Endothelial cell of umbilical vein (primary cell): ENCODE data around the gene CDT1. TPM values are rescaled to one million over a fixed set of nuclear protein-coding genes. Genes with fewer than 3 reads are reported as not detected.

ENCODE experiments used
- BruUV-seq: library from RNA; stranded (reverse); fragments of 400-500 nt; replicated peaks from 2 replicates; lab custom pipeline; 2021; lab: Mats Ljungman, UMichigan
- CTCF ChIA-PET: fragments of 300-600, 350-600 bp; sonication (Branson Sonifier 250); formaldehyde crosslinking; loops from one replicate; lab custom pipeline; 2021; ENCODE audit warnings: antibody characterized with exemption, inconsistent platforms; lab: Charles Lee
- POLR2A ChIA-PET: fragments of 300-600, 350-600 bp; sonication (Branson Sonifier 250); formaldehyde crosslinking; loops from one replicate; lab custom pipeline; 2021; ENCODE audit warnings: antibody characterized with exemption, inconsistent platforms; lab: Charles Lee
- DNase-seq: peaks from one replicate; pipeline ENCODE4 v3.0.0-alpha.2; 2011; ENCODE audit warnings: low read depth, low spot score
- FAIRE-seq: peaks from 2 replicates; lab custom pipeline; 2011; peaks lifted over from hg19 to GRCh38; lab: Jason Lieb, UNC
- H2AFZ ChIP-seq: 2 replicates; pipeline ENCODE4 v1.6.0; 2012; ENCODE audit warnings: low read depth, low read length, control low read depth, inconsistent platforms
- H3K27ac ChIP-seq: 2 replicates; pipeline ENCODE4 v1.5.1; 2011; ENCODE audit warnings: low read depth, mild to moderate bottlenecking, control low read depth, low read length, moderate library complexity; ENCODE audit not compliant: insufficient read depth
- H3K27me3 ChIP-seq, 2 experiments: 2 replicates each; pipeline versions ENCODE4 v1.6.0 to v1.6.1; 2011; ENCODE audit warnings: low read length in 2 of 2, mixed read lengths in 1 of 2; ENCODE audit not compliant: control insufficient read depth in 2 of 2, insufficient read depth in 2 of 2
- H3K36me3 ChIP-seq, 2 experiments: 2 replicates in 1 of 2; 3 replicates in 1 of 2; pipeline ENCODE4 v1.5.1; 2011; ENCODE audit warnings: low read length in 2 of 2, mild to moderate bottlenecking in 1 of 2, moderate library complexity in 1 of 2; ENCODE audit not compliant: control insufficient read depth in 2 of 2, insufficient read depth in 2 of 2; ENCODE audit errors: extremely low read depth in 1 of 2
- H3K4me1 ChIP-seq: 3 replicates; pipeline ENCODE4 v1.5.1; 2011; ENCODE audit warnings: mild to moderate bottlenecking, low read length; ENCODE audit not compliant: control insufficient read depth, insufficient read depth; ENCODE audit errors: extremely low read depth
- H3K4me2 ChIP-seq: 2 replicates; pipeline ENCODE4 v1.6.1; 2011; ENCODE audit warnings: low read length, control low read depth, mixed read lengths; ENCODE audit not compliant: insufficient read depth
- H3K4me3 ChIP-seq, 3 experiments: fragments of 200-600 bp in 1 of 3; sonication (generic), shearing (Covaris generic) in 1 of 3; replicated peaks in 1 of 3; 2 replicates each; pipeline ENCODE4 v1.5.1; 2011 to 2016; ENCODE audit warnings: control low read depth in 3 of 3, low read length in 3 of 3, mild to moderate bottlenecking in 2 of 3, inconsistent platforms in 1 of 3, low read depth in 1 of 3, moderate library complexity in 1 of 3; ENCODE audit not compliant: insufficient read depth in 1 of 3
- H3K79me2 ChIP-seq: 2 replicates; pipeline ENCODE4 v1.6.0; 2012; ENCODE audit warnings: low read length, inconsistent platforms; ENCODE audit not compliant: control insufficient read depth, insufficient read depth
- H3K9ac ChIP-seq: replicated peaks from 2 replicates; pipeline ENCODE3; 2011; ENCODE audit warnings: low read length, control low read depth; ENCODE audit not compliant: insufficient read depth; ENCODE audit errors: extremely low read depth
- H3K9me1 ChIP-seq: replicated peaks from 3 replicates; pipeline ENCODE4 v1.6.0; 2011; ENCODE audit warnings: mild to moderate bottlenecking, low read length; ENCODE audit not compliant: control insufficient read depth, insufficient read depth; ENCODE audit errors: extremely low read depth
- H3K9me3 ChIP-seq: replicated peaks from 2 replicates; pipeline ENCODE4 v1.5.1; 2012; ENCODE audit warnings: low read length, inconsistent platforms; ENCODE audit not compliant: control insufficient read depth, insufficient read depth
- H4K20me1 ChIP-seq: replicated peaks from 2 replicates; pipeline ENCODE3; 2011; ENCODE audit warnings: mild to moderate bottlenecking, low read length; ENCODE audit not compliant: control insufficient read depth, insufficient read depth; ENCODE audit errors: extremely low read depth
- CTCF ChIP-seq, 2 donors: IDR thresholded peaks; 1 replicate in 1 of 2; 2 replicates in 1 of 2; pipeline ENCODE4 v1.5.1; 2011; ENCODE audit warnings: low read length in 2 of 2, mild to moderate bottlenecking in 2 of 2, moderate library complexity in 2 of 2, control low read depth in 1 of 2, inconsistent platforms in 1 of 2, low read depth in 1 of 2; ENCODE audit not compliant: insufficient read depth in 1 of 2; ENCODE audit errors: extremely low read depth in 1 of 2
- EZH2 ChIP-seq: IDR thresholded peaks from 2 replicates; pipeline ENCODE4 v1.6.1; 2012; ENCODE audit warnings: borderline replicate concordance, low read depth, mild to moderate bottlenecking, moderate library complexity, low read length, inconsistent platforms; ENCODE audit not compliant: severe bottlenecking
- MAX ChIP-seq: IDR thresholded peaks from 2 replicates; pipeline ENCODE4 v1.6.1; 2011; ENCODE audit not compliant: insufficient read depth, insufficient read length
- POLR2AphosphoS5 ChIP-seq: IDR thresholded peaks from 2 replicates; pipeline ENCODE4 v1.6.1; 2012; ENCODE audit warnings: low read depth, mild to moderate bottlenecking, control low read depth, low read length, moderate library complexity; ENCODE audit not compliant: insufficient read depth
- dilution Hi-C: fragments of 300-500 bp; cut with MboI; formaldehyde crosslinking; loops from one replicate; pipeline ENCODE4 v1.15.0; 2019; ENCODE audit warnings: low sequenced_read_pairs; ENCODE audit not compliant: extremely low pct_ligation_motif_present
- intact Hi-C: fragments of 100-400 bp; cut with micrococcal nuclease; formaldehyde crosslinking; loops from one replicate; pipeline ENCODE4 v1.10.0; 2022
- polyA plus RNA-seq, 4 experiments: library from polyadenylated mRNA; depleted of rRNA in 3 of 4; stranded (reverse) in 3 of 4; unstranded in 1 of 4; fragments of >200 nt; gene quantifications; 2 replicates each; pipeline versions ENCODE4 v1.2.1 to v1.2.3, GENCODE V29; 2011 to 2012; ENCODE audit warnings: missing spikeins in 1 of 4
- total RNA-seq: library from RNA; stranded (reverse); gene quantifications from 2 replicates; pipeline ENCODE4 v1.2.3, GENCODE V29; 2021

CDT1 gene
- total and polyA plus RNA-seq, 2 donors (not counting 3 experiments of a cell fraction or from before 2014, with no cell fraction given): 15.6 to 30.6 TPM

GRCh38 chr16:88760424-88761142 is 43.0 kb upstream of the CDT1 start:
- no peak for FAIRE-seq
- Histone ChIP-seq H3K9me1 (no peaks in the 10 kb centered on the region), H3K4me1 (peaks cover 7% of the 10 kb centered on the region), H2AFZ (no peak overlapping the region), H3K9ac (no peak overlapping the region), H3K4me3 (no peak overlapping the region), H4K20me1 (no peaks in the 10 kb centered on the region), H3K27ac (no peak overlapping the region), H3K4me2 (no peak overlapping the region), H3K79me2 (peaks cover 89% of the 10 kb centered on the region), H3K36me3 (peaks cover 0 to 15% of the 10 kb centered on the region in 2 experiments), H3K27me3 (no peaks in the 10 kb centered on the region), H3K9me3 (no peaks in the 10 kb centered on the region)
- DNase-seq: no peak
- no TSS peak for BruUV-seq
- intact Hi-C loops (no loop called here), dilution Hi-C loops (no loop called here)
- TF ChIP-seq EZH2 (no peak), CTCF (IDR thresholded peaks at IDR 0.05; ENCODE audit: extremely low read depth in 1 of 2, insufficient read depth in 1 of 2, low read depth in 1 of 2, low read length in 2 of 2) (no peak), POLR2AphosphoS5 (no peak), MAX (no peak)
- POLR2A ChIA-PET: no interaction called here
- CTCF ChIA-PET: interaction anchor here (1.3 to 3.6 kb wide), 4 partner anchors 9 to 24 kb away, joined by 3 to 15 read pairs (median 8); partner anchors contain the start of gene PIEZO1
